ENCODE results near the gene GRID2. TPM values are rescaled to one million over a fixed set of nuclear protein-coding genes. Genes with fewer than 3 reads are reported as not detected.

The GRID2 gene
- total and polyA plus RNA-seq, 7 experiments from 2014 or later, result not detected

- H3K27me3 ChIP-seq (ENCODE audit: control insufficient read depth in 2 of 2, insufficient read depth in 2 of 2, low read length in 2 of 2), result no peaks in the 10 kb centered on the region
- Mint-ChIP-seq H3K4me1 (no peaks in the 10 kb centered on the region), H3K36me3 (no peaks in the 10 kb centered on the region), H3K9me3 (peaks cover 0 to 20% (median 0%) of the 10 kb centered on the region in 11 donors), H3K27ac (no peak overlapping the region), H3K4me3 (no peak overlapping the region), H3K27me3 (peaks cover 0 to 5% (median 0%) of the 10 kb centered on the region in 5 donors)
- no peaks in the 10 kb centered on the region for H3K4me1 ChIP-seq (ENCODE audit: control insufficient read depth in 2 of 2, insufficient read depth in 2 of 2, low read length in 2 of 2)
- ATAC-seq, result no peak
- H3K36me3 ChIP-seq (ENCODE audit: control insufficient read depth in 2 of 3, insufficient read depth in 3 of 3, low read length in 3 of 3), result no peaks in the 10 kb centered on the region
- ChIA-PET CTCF (no interaction called here), POLR2A (no interaction called here)
- no peak overlapping the region for H3K27ac ChIP-seq (ENCODE audit: low read depth, low read length)
- no peak for DNase-seq
- no peak overlapping the region for H3K4me3 ChIP-seq (ENCODE audit: low read length)
- intact Hi-C loops (cut with micrococcal nuclease), result no loop called here
- no peaks in the 10 kb centered on the region for H3K9me3 ChIP-seq (ENCODE audit: control insufficient read depth in 2 of 3, low read length in 3 of 3)
Observed at GRCh38 chr4:93698686-93699085, 1394.9 kb downstream of the GRID2 start.

- Histone ChIP-seq H3K9me3 (ENCODE audit: control insufficient read depth in 2 of 3, low read length in 3 of 3) (no peaks in the 10 kb centered on the region), H3K27ac (ENCODE audit: low read depth, low read length) (no peak overlapping the region), H3K36me3 (ENCODE audit: control insufficient read depth in 2 of 3, insufficient read depth in 3 of 3, low read length in 3 of 3) (no peaks in the 10 kb centered on the region), H3K4me1 (ENCODE audit: control insufficient read depth in 2 of 2, insufficient read depth in 2 of 2, low read length in 2 of 2) (no peaks in the 10 kb centered on the region), H3K27me3 (ENCODE audit: control insufficient read depth in 2 of 2, insufficient read depth in 2 of 2, low read length in 2 of 2) (no peaks in the 10 kb centered on the region), H3K4me3 (ENCODE audit: low read length) (no peak overlapping the region)
- no peaks in the 10 kb centered on the region for H3K4me1 Mint-ChIP-seq
- H3K9me3 Mint-ChIP-seq, result peaks cover 0 to 20% (median 1%) of the 10 kb centered on the region in 11 donors
- H3K36me3 Mint-ChIP-seq, result no peaks in the 10 kb centered on the region
- ATAC-seq (no peak), DNase-seq (no peak)
- ChIA-PET CTCF (no interaction called here), POLR2A (no interaction called here)
- H3K4me3 Mint-ChIP-seq, result no peak overlapping the region
- intact Hi-C loops (cut with micrococcal nuclease), result no loop called here
- H3K27ac Mint-ChIP-seq, result no peak overlapping the region
- no peaks in the 10 kb centered on the region for H3K27me3 Mint-ChIP-seq
Observed at GRCh38 chr4:93700571-93700970, 1396.8 kb downstream of the GRID2 start.

GRCh38 chr4:93710101-93710846, 1406.5 kb downstream of the GRID2 start:
- H3K4me1 Mint-ChIP-seq, result no peaks in the 10 kb centered on the region
- ChIA-PET CTCF (no interaction called here), POLR2A (no interaction called here)

GRCh38 chr4:93710847-93711430, 1407.2 kb downstream of the GRID2 start:
- Histone ChIP-seq H3K9me3 (ENCODE audit: control insufficient read depth in 2 of 3, low read length in 3 of 3) (no peaks in the 10 kb centered on the region), H3K27me3 (ENCODE audit: control insufficient read depth in 2 of 2, insufficient read depth in 2 of 2, low read length in 2 of 2) (no peaks in the 10 kb centered on the region), H3K27ac (ENCODE audit: low read depth, low read length) (no peak overlapping the region), H3K4me1 (ENCODE audit: control insufficient read depth in 2 of 2, insufficient read depth in 2 of 2, low read length in 2 of 2) (no peaks in the 10 kb centered on the region), H3K4me3 (ENCODE audit: low read length) (no peak overlapping the region), H3K36me3 (ENCODE audit: control insufficient read depth in 2 of 3, insufficient read depth in 3 of 3, low read length in 3 of 3) (no peaks in the 10 kb centered on the region)
- ATAC-seq, result no peak
- H3K9me3 Mint-ChIP-seq, result peaks cover 0 to 13% (median 4%) of the 10 kb centered on the region in 11 donors
- ChIA-PET POLR2A (no interaction called here), CTCF (no interaction called here)
- no peak overlapping the region for H3K27ac Mint-ChIP-seq
- no peaks in the 10 kb centered on the region for H3K27me3 Mint-ChIP-seq
- no peaks in the 10 kb centered on the region for H3K36me3 Mint-ChIP-seq
- no peaks in the 10 kb centered on the region for H3K4me1 Mint-ChIP-seq
- intact Hi-C loops (cut with micrococcal nuclease), result no loop called here
- no peak overlapping the region for H3K4me3 Mint-ChIP-seq
- DNase-seq, result no peak

More at GRCh38 chr4:93710101-93710846, 1406.5 kb downstream of the GRID2 start:
- H3K27ac Mint-ChIP-seq, result no peak overlapping the region
- H3K36me3 Mint-ChIP-seq, result no peaks in the 10 kb centered on the region
- Histone ChIP-seq H3K9me3 (ENCODE audit: control insufficient read depth in 2 of 3, low read length in 3 of 3) (no peaks in the 10 kb centered on the region), H3K27ac (ENCODE audit: low read depth, low read length) (no peak overlapping the region), H3K4me1 (ENCODE audit: control insufficient read depth in 2 of 2, insufficient read depth in 2 of 2, low read length in 2 of 2) (no peaks in the 10 kb centered on the region), H3K4me3 (ENCODE audit: low read length) (no peak overlapping the region), H3K27me3 (ENCODE audit: control insufficient read depth in 2 of 2, insufficient read depth in 2 of 2, low read length in 2 of 2) (no peaks in the 10 kb centered on the region), H3K36me3 (ENCODE audit: control insufficient read depth in 2 of 3, insufficient read depth in 3 of 3, low read length in 3 of 3) (no peaks in the 10 kb centered on the region)
- H3K9me3 Mint-ChIP-seq, result peaks cover 0 to 13% (median 5%) of the 10 kb centered on the region in 11 donors
- H3K4me3 Mint-ChIP-seq, result no peak overlapping the region
- no peaks in the 10 kb centered on the region for H3K27me3 Mint-ChIP-seq
- intact Hi-C loops (cut with micrococcal nuclease), result no loop called here
- ATAC-seq (no peak), DNase-seq (no peak)

- H3K4me3 Mint-ChIP-seq, result no peak overlapping the region
- H3K27me3 ChIP-seq (ENCODE audit: control insufficient read depth in 2 of 2, insufficient read depth in 2 of 2, low read length in 2 of 2), result no peaks in the 10 kb centered on the region
- H3K4me3 ChIP-seq (ENCODE audit: low read length), result no peak overlapping the region
- H3K4me1 ChIP-seq (ENCODE audit: control insufficient read depth in 2 of 2, insufficient read depth in 2 of 2, low read length in 2 of 2), result no peaks in the 10 kb centered on the region
- H3K27ac ChIP-seq (ENCODE audit: low read depth, low read length), result no peak overlapping the region
- ATAC-seq (no peak), DNase-seq (no peak)
- no peaks in the 10 kb centered on the region for H3K9me3 ChIP-seq (ENCODE audit: control insufficient read depth in 2 of 3, low read length in 3 of 3)
- H3K27me3 Mint-ChIP-seq, result no peaks in the 10 kb centered on the region
- peaks cover 0 to 8% (median 3%) of the 10 kb centered on the region in 11 donors for H3K9me3 Mint-ChIP-seq
- intact Hi-C loops (cut with micrococcal nuclease), result loop anchor here in 1 of 2 donors (1.0 kb wide), 1 partner anchor 28 kb away; no protein-coding TSS in a partner anchor
- POLR2A ChIA-PET, result no interaction called here
- no peaks in the 10 kb centered on the region for H3K36me3 ChIP-seq (ENCODE audit: control insufficient read depth in 2 of 3, insufficient read depth in 3 of 3, low read length in 3 of 3)
- no peak overlapping the region for H3K27ac Mint-ChIP-seq
- no peaks in the 10 kb centered on the region for H3K4me1 Mint-ChIP-seq
- no peaks in the 10 kb centered on the region for H3K36me3 Mint-ChIP-seq
- CTCF ChIA-PET, result no interaction called here
Observed at GRCh38 chr4:93718233-93718632, 1414.5 kb downstream of the GRID2 start.

- POLR2A ChIA-PET, result no interaction called here
- peaks cover 0 to 5% (median 1%) of the 10 kb centered on the region in 11 donors for H3K9me3 Mint-ChIP-seq
- H3K36me3 ChIP-seq (ENCODE audit: control insufficient read depth in 2 of 3, insufficient read depth in 3 of 3, low read length in 3 of 3), result no peaks in the 10 kb centered on the region
- no peak overlapping the region for H3K27ac ChIP-seq (ENCODE audit: low read depth, low read length)
- no peaks in the 10 kb centered on the region for H3K27me3 ChIP-seq (ENCODE audit: control insufficient read depth in 2 of 2, insufficient read depth in 2 of 2, low read length in 2 of 2)
- ATAC-seq (no peak), DNase-seq (no peak)
- no peaks in the 10 kb centered on the region for H3K4me1 Mint-ChIP-seq
- H3K27ac Mint-ChIP-seq, result no peak overlapping the region
- intact Hi-C loops (cut with micrococcal nuclease), result no loop called here
- no peaks in the 10 kb centered on the region for H3K36me3 Mint-ChIP-seq
- CTCF ChIA-PET, result no interaction called here
- no peak overlapping the region for H3K4me3 ChIP-seq (ENCODE audit: low read length)
- H3K9me3 ChIP-seq (ENCODE audit: control insufficient read depth in 2 of 3, low read length in 3 of 3), result no peaks in the 10 kb centered on the region
- H3K27me3 Mint-ChIP-seq, result no peaks in the 10 kb centered on the region
- no peak overlapping the region for H3K4me3 Mint-ChIP-seq
- no peaks in the 10 kb centered on the region for H3K4me1 ChIP-seq (ENCODE audit: control insufficient read depth in 2 of 2, insufficient read depth in 2 of 2, low read length in 2 of 2)
Observed at GRCh38 chr4:93719552-93719951, 1415.8 kb downstream of the GRID2 start.

GRCh38 chr4:93722446-93722845, 1418.7 kb downstream of the GRID2 start:
- DNase-seq (no peak), ATAC-seq (no peak)
- H3K4me3 Mint-ChIP-seq, result no peak overlapping the region
- Histone ChIP-seq H3K4me3 (ENCODE audit: low read length) (no peak overlapping the region), H3K4me1 (ENCODE audit: control insufficient read depth in 2 of 2, insufficient read depth in 2 of 2, low read length in 2 of 2) (no peaks in the 10 kb centered on the region), H3K27me3 (ENCODE audit: control insufficient read depth in 2 of 2, insufficient read depth in 2 of 2, low read length in 2 of 2) (no peaks in the 10 kb centered on the region), H3K9me3 (ENCODE audit: control insufficient read depth in 2 of 3, low read length in 3 of 3) (no peaks in the 10 kb centered on the region), H3K36me3 (ENCODE audit: control insufficient read depth in 2 of 3, insufficient read depth in 3 of 3, low read length in 3 of 3) (no peaks in the 10 kb centered on the region), H3K27ac (ENCODE audit: low read depth, low read length) (no peak overlapping the region)
- POLR2A ChIA-PET, result no interaction called here
- H3K36me3 Mint-ChIP-seq, result no peaks in the 10 kb centered on the region
- H3K4me1 Mint-ChIP-seq, result no peaks in the 10 kb centered on the region
- no peak overlapping the region for H3K27ac Mint-ChIP-seq
- no peaks in the 10 kb centered on the region for H3K27me3 Mint-ChIP-seq
- intact Hi-C loops (cut with micrococcal nuclease), result no loop called here
- H3K9me3 Mint-ChIP-seq, result peaks cover 0 to 6% (median 0%) of the 10 kb centered on the region in 11 donors
- CTCF ChIA-PET, result no interaction called here
